Smooth muscle cell (in vitro differentiated cells): ENCODE measurements around the gene FOXN4. TPM values are rescaled to one million over a fixed set of nuclear protein-coding genes. Genes with fewer than 3 reads are reported as not detected.

Experiments
- DNase-seq: peaks from one replicate; lab custom pipeline; 2025; ENCODE audit not compliant: unreplicated experiment; lab: John Stamatoyannopoulos, UW
- H2AFZ ChIP-seq: fragments of 200-600 bp; sonication (generic); 2 replicates; pipeline ENCODE4 v1.6.0; 2016; ENCODE audit warnings: antibody characterized with exemption, low read depth, mild to moderate bottlenecking
- H3F3A ChIP-seq: fragments of 200-600 bp; sonication (generic); 2 replicates; pipeline ENCODE4 v1.6.0; 2017; ENCODE audit warnings: antibody characterized with exemption, low read depth
- H3K27ac ChIP-seq: fragments of 200-600 bp; sonication (generic); 2 replicates; pipeline ENCODE4 v1.5.1; 2016; ENCODE audit warnings: low read depth, mild to moderate bottlenecking
- H3K27me3 ChIP-seq: fragments of 200-600 bp; sonication (generic); 2 replicates; pipeline ENCODE4 v1.6.1; 2016; ENCODE audit warnings: low read depth, mild to moderate bottlenecking
- H3K36me3 ChIP-seq: fragments of 200-600 bp; sonication (generic); 2 replicates; pipeline ENCODE4 v1.5.1; 2016; ENCODE audit warnings: low read depth
- H3K4me1 ChIP-seq: fragments of 200-600 bp; sonication (generic); 2 replicates; pipeline ENCODE4 v1.5.1; 2016; ENCODE audit warnings: low read depth
- H3K4me2 ChIP-seq: fragments of 200-600 bp; sonication (generic); 2 replicates; pipeline ENCODE4 v1.6.0; 2016; ENCODE audit warnings: mild to moderate bottlenecking
- H3K4me3 ChIP-seq: fragments of 200-600 bp; sonication (generic); 2 replicates; pipeline ENCODE4 v1.5.1; 2016; ENCODE audit warnings: mild to moderate bottlenecking
- H3K79me2 ChIP-seq: fragments of 200-600 bp; sonication (generic); 2 replicates; pipeline ENCODE4 v1.6.0; 2016; ENCODE audit warnings: low read depth, mild to moderate bottlenecking
- H3K9ac ChIP-seq: fragments of 200-600 bp; sonication (generic); 2 replicates; pipeline ENCODE4 v1.6.0; 2016; ENCODE audit warnings: low read depth
- H3K9me3 ChIP-seq: fragments of 200-600 bp; sonication (generic); replicated peaks from 2 replicates; pipeline ENCODE4 v1.5.1; 2016; ENCODE audit warnings: low read depth
- H4K20me1 ChIP-seq: fragments of 200-600 bp; sonication (generic); 2 replicates; pipeline ENCODE4 v1.6.0; 2016; ENCODE audit warnings: low read depth
- WGBS: methylation state at CpG from one replicate; pipeline ENCODE4 v1.1.7; 2016; ENCODE audit warnings: low lambda C conversion rate; 5-methylcytosine and 5-hydroxymethylcytosine counted together
- polyA plus RNA-seq: library from polyadenylated mRNA; unstranded; fragments of >200 nt; fragmentation: Nextera tagmentation; extraction: Ambion mirVana; gene quantifications from 2 replicates; pipeline ENCODE4 v1.2.1, GENCODE V29; 2016
- total RNA-seq: library from RNA; depleted of rRNA; stranded (reverse); fragments of >200 nt; gene quantifications from 2 replicates; pipeline ENCODE4 v1.2.3, GENCODE V29; 2014
- TF ChIP-seq, protein P1 (sequence below): fragments of 200-600 bp; sonication (generic); IDR thresholded peaks from 2 replicates; pipeline ENCODE4 v1.5.1; 2017; ENCODE audit warnings: borderline replicate concordance, mild to moderate bottlenecking, antibody characterized with exemption; ENCODE audit not compliant: insufficient read depth, poor library complexity, severe bottlenecking

Gene FOXN4
- total and polyA plus RNA-seq, 2 experiments from 2014 or later, result not detected

DNA sequence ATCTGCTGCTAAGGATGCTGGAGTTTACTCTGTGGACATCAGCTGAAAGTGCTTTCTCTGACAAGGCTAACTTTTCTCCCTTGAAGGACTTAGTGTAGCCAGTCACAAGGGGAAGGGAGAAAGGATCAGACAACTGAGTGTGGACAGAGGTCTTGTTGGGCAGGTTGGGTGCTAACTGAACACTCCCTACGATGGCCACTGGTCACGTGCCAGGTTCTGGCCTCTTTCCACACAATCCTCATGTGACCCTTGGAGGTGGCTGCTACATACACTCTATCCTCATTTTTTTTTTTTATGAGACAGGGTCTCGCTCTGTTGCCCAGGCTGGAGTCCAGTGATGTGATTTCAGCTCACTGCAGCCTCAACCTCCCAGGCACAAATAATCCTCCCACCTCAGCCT, 39.7 kb downstream of the FOXN4 start:
- 94% methylated on average over 3 of the region's 3 CpGs for WGBS
- Histone ChIP-seq H3K27ac (no peak overlapping the region), H3K27me3 (peaks cover 20% of the 10 kb centered on the region), H3K4me1 (no peaks in the 10 kb centered on the region), H4K20me1 (no peaks in the 10 kb centered on the region), H2AFZ (no peak overlapping the region), H3K4me3 (no peak overlapping the region), H3K79me2 (no peaks in the 10 kb centered on the region), H3K9me3 (no peaks in the 10 kb centered on the region), H3K4me2 (no peak overlapping the region), H3K36me3 (no peaks in the 10 kb centered on the region), H3F3A (no peaks in the 10 kb centered on the region), H3K9ac (no peak overlapping the region)
- DNase-seq, result no peak
- TF ChIP-seq, protein P1, sequence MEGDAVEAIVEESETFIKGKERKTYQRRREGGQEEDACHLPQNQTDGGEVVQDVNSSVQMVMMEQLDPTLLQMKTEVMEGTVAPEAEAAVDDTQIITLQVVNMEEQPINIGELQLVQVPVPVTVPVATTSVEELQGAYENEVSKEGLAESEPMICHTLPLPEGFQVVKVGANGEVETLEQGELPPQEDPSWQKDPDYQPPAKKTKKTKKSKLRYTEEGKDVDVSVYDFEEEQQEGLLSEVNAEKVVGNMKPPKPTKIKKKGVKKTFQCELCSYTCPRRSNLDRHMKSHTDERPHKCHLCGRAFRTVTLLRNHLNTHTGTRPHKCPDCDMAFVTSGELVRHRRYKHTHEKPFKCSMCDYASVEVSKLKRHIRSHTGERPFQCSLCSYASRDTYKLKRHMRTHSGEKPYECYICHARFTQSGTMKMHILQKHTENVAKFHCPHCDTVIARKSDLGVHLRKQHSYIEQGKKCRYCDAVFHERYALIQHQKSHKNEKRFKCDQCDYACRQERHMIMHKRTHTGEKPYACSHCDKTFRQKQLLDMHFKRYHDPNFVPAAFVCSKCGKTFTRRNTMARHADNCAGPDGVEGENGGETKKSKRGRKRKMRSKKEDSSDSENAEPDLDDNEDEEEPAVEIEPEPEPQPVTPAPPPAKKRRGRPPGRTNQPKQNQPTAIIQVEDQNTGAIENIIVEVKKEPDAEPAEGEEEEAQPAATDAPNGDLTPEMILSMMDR, result no peak

DNA sequence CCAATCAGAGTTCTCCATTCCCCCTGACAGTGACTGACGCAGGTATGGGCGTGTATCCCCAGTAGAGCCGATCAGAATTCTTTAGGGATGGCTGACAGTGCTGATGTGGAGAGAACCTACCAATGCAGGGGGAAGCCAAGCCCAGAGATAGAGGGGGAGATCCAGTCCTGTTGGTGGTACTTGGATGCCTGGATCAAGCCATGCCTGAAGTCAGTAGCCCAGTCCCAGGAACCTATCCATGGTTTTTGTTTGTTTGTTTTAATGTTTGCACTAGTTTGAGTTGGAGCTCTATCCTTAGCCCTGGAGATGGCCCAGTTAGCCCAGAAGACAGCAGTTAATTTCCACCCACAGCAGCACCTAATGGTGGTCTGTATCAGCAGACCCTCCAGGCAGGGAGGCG, 40.2 kb downstream of the FOXN4 start:
- Histone ChIP-seq H2AFZ (no peak overlapping the region), H3K27ac (no peak overlapping the region), H3K9ac (no peak overlapping the region), H3K36me3 (no peaks in the 10 kb centered on the region), H4K20me1 (no peaks in the 10 kb centered on the region), H3K9me3 (no peaks in the 10 kb centered on the region), H3K4me3 (no peak overlapping the region), H3K79me2 (no peaks in the 10 kb centered on the region), H3F3A (no peaks in the 10 kb centered on the region), H3K4me2 (no peak overlapping the region), H3K27me3 (peaks cover 20% of the 10 kb centered on the region), H3K4me1 (no peaks in the 10 kb centered on the region)
- 82% methylated on average over 4 of the region's 4 CpGs for WGBS
- TF ChIP-seq, protein P1, result no peak
- no peak for DNase-seq

DNA sequence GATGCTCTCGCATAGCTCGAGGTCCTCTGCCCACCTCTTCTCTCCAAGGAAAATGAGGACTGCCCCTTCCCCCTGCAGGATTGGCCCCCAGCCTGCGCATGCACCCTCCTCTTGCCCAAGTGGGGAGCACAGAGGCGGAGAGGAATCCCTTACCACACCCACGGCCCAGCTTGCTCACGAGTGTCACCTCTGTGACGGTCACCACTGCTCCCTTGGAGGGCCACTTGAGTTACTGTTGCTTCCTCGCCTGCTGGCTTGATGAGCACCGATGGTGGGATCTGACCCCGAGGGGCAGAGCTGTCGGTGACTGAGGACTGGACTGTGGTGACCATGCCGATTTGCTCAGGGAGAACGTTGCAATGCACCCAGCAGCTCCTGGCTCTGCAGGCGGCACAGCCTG, 41.7 kb downstream of the FOXN4 start:
- Histone ChIP-seq H2AFZ (no peak overlapping the region), H3K9ac (no peak overlapping the region), H3K4me3 (no peak overlapping the region), H3K9me3 (no peaks in the 10 kb centered on the region), H4K20me1 (no peaks in the 10 kb centered on the region), H3K4me2 (no peak overlapping the region), H3F3A (no peaks in the 10 kb centered on the region), H3K4me1 (no peaks in the 10 kb centered on the region), H3K27me3 (peaks cover 7% of the 10 kb centered on the region), H3K27ac (no peak overlapping the region), H3K79me2 (no peaks in the 10 kb centered on the region), H3K36me3 (no peaks in the 10 kb centered on the region)
- TF ChIP-seq, protein P1, result no peak
- WGBS, result 90% methylated on average over 14 of the region's 14 CpGs
- no peak for DNase-seq

DNA sequence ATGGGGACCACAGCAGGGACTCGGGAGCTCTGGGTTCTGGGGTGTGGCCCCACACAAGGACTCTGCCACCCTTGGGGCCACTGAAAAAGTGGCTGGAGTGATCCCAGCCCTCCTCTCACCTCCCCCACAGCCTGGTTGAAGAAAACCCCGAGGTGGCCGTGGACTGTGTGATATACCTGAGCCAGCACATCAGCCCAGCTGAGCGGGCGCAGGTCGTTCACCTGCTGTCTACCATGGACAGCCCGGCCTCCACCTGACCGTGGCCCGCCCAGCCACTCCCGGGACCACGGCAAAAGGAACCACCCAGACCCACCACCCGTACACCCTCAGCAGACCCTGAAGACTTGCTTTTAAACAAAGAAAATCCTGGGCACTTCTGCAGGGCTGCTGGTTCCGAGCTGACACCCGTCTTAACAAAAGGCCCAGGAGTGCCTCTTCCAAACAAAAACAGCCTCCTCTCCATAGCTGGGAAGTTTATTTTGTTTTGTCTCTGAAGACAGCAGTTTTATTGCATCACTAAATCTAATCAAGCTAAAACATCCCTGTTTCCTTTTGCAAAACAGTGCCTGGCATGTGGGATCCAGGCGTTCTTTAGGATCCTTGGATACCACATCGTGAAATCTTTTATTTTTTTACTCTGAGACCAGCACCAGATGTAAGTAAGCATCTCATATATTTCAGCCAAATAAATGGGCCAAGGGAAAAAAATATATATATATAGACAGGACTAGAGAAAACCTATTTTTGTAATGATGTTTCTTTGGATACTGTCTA, 42.8 kb downstream of the FOXN4 start:
- H3F3A ChIP-seq, result no peaks in the 10 kb centered on the region

More for the DNA sequence above, 42.8 kb downstream of the FOXN4 start:
- 85% methylated on average over 16 of the region's 16 CpGs for WGBS
- H3K9ac ChIP-seq, result no peak overlapping the region
- no peaks in the 10 kb centered on the region for H4K20me1 ChIP-seq
- no peaks in the 10 kb centered on the region for H3K9me3 ChIP-seq
- TF ChIP-seq, protein P1, result no peak
- no peak overlapping the region for H3K4me2 ChIP-seq
- H2AFZ ChIP-seq, result no peak overlapping the region
- no peak overlapping the region for H3K4me3 ChIP-seq
- no peaks in the 10 kb centered on the region for H3K79me2 ChIP-seq
- H3K27me3 ChIP-seq, result peaks cover 2% of the 10 kb centered on the region
- no peaks in the 10 kb centered on the region for H3K36me3 ChIP-seq
- no peaks in the 10 kb centered on the region for H3K4me1 ChIP-seq
- no peak for DNase-seq
- no peak overlapping the region for H3K27ac ChIP-seq
